H1 (cell line): ENCODE results near the gene USP10. TPM values are rescaled to one million over a fixed set of nuclear protein-coding genes. Genes with fewer than 3 reads are reported as not detected.

Experiments used
- CTCF ChIA-PET: fragments of 300-600 bp; sonication (Branson Sonifier 250); formaldehyde crosslinking; loops from one replicate; lab custom pipeline; 2021; ENCODE audit not compliant: partially characterized antibody; lab: Charles Lee
- POLR2A ChIA-PET: fragments of 300-600 bp; sonication (Branson Sonifier 250); formaldehyde crosslinking; loops from one replicate; lab custom pipeline; 2021; ENCODE audit warnings: inconsistent platforms; ENCODE audit not compliant: partially characterized antibody; lab: Charles Lee
- DNase-seq, 2 experiments: peaks; one replicate each; pipeline versions ENCODE4 v3.0.0 to v3.0.0-alpha.2; 2010 to 2022; ENCODE audit warnings: low spot score in 2 of 2, low read depth in 1 of 2, mixed read lengths in 1 of 2
- FAIRE-seq: peaks from 2 replicates; lab custom pipeline; 2011; peaks lifted over from hg19 to GRCh38; lab: Jason Lieb, UNC
- H2AFZ ChIP-seq: 2 replicates; pipeline ENCODE4 v1.8.1; 2012; ENCODE audit warnings: low read length, inconsistent platforms
- H2AK5ac ChIP-seq: 2 replicates; pipeline ENCODE4 v1.6.1; 2013; ENCODE audit warnings: low read depth, low read length
- H2BK120ac ChIP-seq: replicated peaks from 2 replicates; pipeline ENCODE3; 2013; ENCODE audit warnings: low read depth, low read length, inconsistent platforms
- H2BK12ac ChIP-seq: 2 replicates; pipeline ENCODE4 v1.6.1; 2013; ENCODE audit warnings: low read depth, low read length
- H2BK15ac ChIP-seq: 2 replicates; pipeline ENCODE4 v1.6.1; 2013; ENCODE audit warnings: low read length
- H2BK20ac ChIP-seq: 2 replicates; pipeline ENCODE4 v1.6.1; 2013; ENCODE audit warnings: low read length
- H2BK5ac ChIP-seq: 2 replicates; pipeline ENCODE4 v1.6.1; 2013; ENCODE audit warnings: low read depth, low read length
- H3K14ac ChIP-seq: 2 replicates; pipeline ENCODE4 v1.6.1; 2013; ENCODE audit warnings: inconsistent platforms; ENCODE audit not compliant: insufficient read length
- H3K18ac ChIP-seq: 2 replicates; pipeline ENCODE4 v1.6.1; 2013; ENCODE audit warnings: low read length; ENCODE audit errors: extremely low read depth
- H3K23ac ChIP-seq: 2 replicates; pipeline ENCODE4 v1.6.1; 2013; ENCODE audit warnings: inconsistent platforms; ENCODE audit not compliant: insufficient read length
- H3K23me2 ChIP-seq: 2 replicates; pipeline ENCODE4 v1.6.1; 2013; ENCODE audit warnings: low read depth, low read length
- H3K27ac ChIP-seq: 2 replicates; pipeline ENCODE4 v1.6.1; 2011; ENCODE audit warnings: low read depth, low read length, inconsistent platforms
- H3K27me3 ChIP-seq, 4 experiments: replicated peaks in 1 of 4; 1 replicate in 1 of 4; 2 replicates in 3 of 4; pipeline versions ENCODE4 v1.6.1 to v1.8.1; 2011 to 2013; ENCODE audit warnings: low read length in 3 of 4, mild to moderate bottlenecking in 3 of 4, inconsistent platforms in 2 of 4, mixed read lengths in 2 of 4, moderate library complexity in 1 of 4; ENCODE audit not compliant: control insufficient read depth in 3 of 4, insufficient read depth in 3 of 4; ENCODE audit errors: extremely low read depth in 1 of 4
- H3K36me3 ChIP-seq, 4 experiments: 2 replicates each; pipeline versions ENCODE4 v1.6.1 to v1.8.1; 2011 to 2013; ENCODE audit warnings: mild to moderate bottlenecking in 4 of 4, low read length in 3 of 4, moderate library complexity in 2 of 4, control low read depth in 1 of 4, inconsistent platforms in 1 of 4; ENCODE audit not compliant: insufficient read depth in 4 of 4, control insufficient read depth in 2 of 4
- H3K4ac ChIP-seq: replicated peaks from 2 replicates; pipeline ENCODE3; 2013; ENCODE audit warnings: low read length, low read depth, mixed read lengths, inconsistent platforms; ENCODE audit not compliant: insufficient read length
- H3K4me1 ChIP-seq, 4 experiments: replicated peaks in 1 of 4; 1 replicate in 1 of 4; 2 replicates in 3 of 4; pipeline versions ENCODE4 v1.6.1 to v1.8.1; 2011 to 2013; ENCODE audit warnings: low read length in 3 of 4, inconsistent platforms in 2 of 4, mixed read lengths in 1 of 4; ENCODE audit not compliant: insufficient read depth in 4 of 4, control insufficient read depth in 3 of 4
- H3K4me2 ChIP-seq, 2 experiments: 2 replicates each; pipeline versions ENCODE4 v1.6.1 to v1.8.1; 2011 to 2013; ENCODE audit warnings: low read depth in 2 of 2, low read length in 2 of 2, control low read depth in 1 of 2, inconsistent platforms in 1 of 2, mild to moderate bottlenecking in 1 of 2; ENCODE audit not compliant: insufficient read depth in 1 of 2
- H3K4me3 ChIP-seq, 4 experiments: fragments of 200-600, 300-600 bp in 1 of 4; sonication (generic), shearing (Covaris generic), sonication (Bioruptor Twin) in 1 of 4; 2 replicates each; pipeline versions ENCODE4 v1.5.1 to v1.8.1; 2011 to 2016; ENCODE audit warnings: low read length in 4 of 4, low read depth in 3 of 4, control low read depth in 2 of 4, inconsistent platforms in 2 of 4, mild to moderate bottlenecking in 2 of 4, mixed read lengths in 1 of 4, moderate library complexity in 1 of 4; ENCODE audit not compliant: insufficient read depth in 2 of 4; ENCODE audit errors: extremely low read depth in 1 of 4
- H3K56ac ChIP-seq: replicated peaks from 2 replicates; pipeline ENCODE3; 2013; ENCODE audit warnings: low read depth, mild to moderate bottlenecking, mixed read lengths, low read length, inconsistent platforms; ENCODE audit not compliant: insufficient read length
- H3K79me1 ChIP-seq: 2 replicates; pipeline ENCODE4 v1.6.1; 2013; ENCODE audit warnings: low read depth, low read length, control low read depth
- H3K79me2 ChIP-seq, 2 experiments: 2 replicates each; pipeline versions ENCODE4 v1.6.1 to v1.8.1; 2012 to 2013; ENCODE audit warnings: low read length in 2 of 2, mild to moderate bottlenecking in 2 of 2, inconsistent platforms in 1 of 2; ENCODE audit not compliant: insufficient read depth in 2 of 2, control insufficient read depth in 1 of 2
- H3K9ac ChIP-seq, 4 experiments: replicated peaks in 1 of 4; 1 replicate in 1 of 4; 2 replicates in 3 of 4; pipeline versions ENCODE4 v1.6.1 to v1.8.1; 2011 to 2013; ENCODE audit warnings: low read depth in 3 of 4, low read length in 3 of 4, control low read depth in 2 of 4, mild to moderate bottlenecking in 2 of 4, moderate library complexity in 2 of 4, inconsistent platforms in 1 of 4; ENCODE audit errors: extremely low read depth in 1 of 4
- H3K9me3 ChIP-seq, 2 experiments: 2 replicates each; pipeline versions ENCODE4 v1.6.1 to v1.8.1; 2012 to 2013; ENCODE audit warnings: mild to moderate bottlenecking in 2 of 2, moderate library complexity in 2 of 2, control low read depth in 1 of 2, inconsistent platforms in 1 of 2, low read depth in 1 of 2, low read length in 1 of 2, mixed read lengths in 1 of 2; ENCODE audit not compliant: insufficient read depth in 2 of 2
- H4K20me1 ChIP-seq, 2 experiments: replicated peaks in 1 of 2; 2 replicates each; pipeline versions ENCODE3 to v1.8.1; 2011 to 2013; ENCODE audit warnings: inconsistent platforms in 2 of 2, low read length in 2 of 2, mild to moderate bottlenecking in 1 of 2; ENCODE audit not compliant: insufficient read depth in 2 of 2, control insufficient read depth in 1 of 2
- H4K5ac ChIP-seq: 2 replicates; pipeline ENCODE4 v1.6.1; 2013; ENCODE audit warnings: low read length, low read depth, mixed read lengths, inconsistent platforms; ENCODE audit not compliant: insufficient read length
- H4K8ac ChIP-seq: 2 replicates; pipeline ENCODE4 v1.8.0; 2013; ENCODE audit warnings: mild to moderate bottlenecking, moderate library complexity, low read length, inconsistent platforms; ENCODE audit not compliant: insufficient read depth; ENCODE audit errors: extremely low read depth
- H4K91ac ChIP-seq: replicated peaks from 2 replicates; pipeline ENCODE3; 2013; ENCODE audit warnings: low read length, mixed read lengths, inconsistent platforms; ENCODE audit not compliant: insufficient read length
- BCL11A ChIP-seq, 2 experiments: IDR thresholded peaks; one replicate each; pipeline ENCODE4 v1.6.1; 2011; ENCODE audit warnings: low read depth in 2 of 2, low read length in 2 of 2, mild to moderate bottlenecking in 2 of 2
- HDAC6 ChIP-seq: IDR thresholded peaks from one replicate; pipeline ENCODE4 v1.7.1; 2012; ENCODE audit warnings: low read depth, mild to moderate bottlenecking, inconsistent platforms, low read length, moderate library complexity
- POLR2AphosphoS5 ChIP-seq: IDR thresholded peaks from 2 replicates; pipeline ENCODE4 v1.6.1; 2011; ENCODE audit warnings: low read depth, low read length
- RBBP5 ChIP-seq: IDR thresholded peaks from 2 replicates; pipeline ENCODE4 v1.7.1; 2012; ENCODE audit warnings: low read depth, mild to moderate bottlenecking, inconsistent platforms, low read length, moderate library complexity, borderline replicate concordance
- RFX5 ChIP-seq: IDR thresholded peaks from 2 replicates; pipeline ENCODE4 v1.6.1; 2011; ENCODE audit warnings: low read depth, low read length, improper control_type of control experiment, borderline replicate concordance
- SIN3A ChIP-seq, 2 experiments: IDR thresholded peaks in 1 of 2; conservative IDR thresholded peaks in 1 of 2; 2 replicates each; pipeline ENCODE4 v1.6.1; 2011 to 2012; ENCODE audit warnings: low read length in 2 of 2, improper control_type of control experiment in 1 of 2, low read depth in 1 of 2, mild to moderate bottlenecking in 1 of 2
- SP2 ChIP-seq: IDR thresholded peaks from 2 replicates; pipeline ENCODE4 v1.6.1; 2012; ENCODE audit warnings: mild to moderate bottlenecking, low read length, inconsistent platforms
- SUZ12 ChIP-seq: fragments of 200-600 bp; sonication (generic); IDR thresholded peaks from 2 replicates; pipeline ENCODE4 v1.6.1; 2012; ENCODE audit warnings: mild to moderate bottlenecking, inconsistent platforms, low read length, moderate library complexity, mixed read lengths
- TAF1 ChIP-seq: IDR thresholded peaks from 2 replicates; pipeline ENCODE4 v1.6.1; 2011; ENCODE audit warnings: mild to moderate bottlenecking, low read depth, low read length
- YY1 ChIP-seq: IDR thresholded peaks from 2 replicates; pipeline ENCODE4 v1.6.1; 2011; ENCODE audit warnings: low read depth, mild to moderate bottlenecking, low read length
- WGBS, 2 experiments: shearing (Covaris generic) in 1 of 2; methylation state at CpG; one replicate each; pipeline versions ENCODE4 v1.1.6 to v1.1.7; 2013 to 2015; ENCODE audit warnings: low lambda C conversion rate in 2 of 2, mixed read lengths in 2 of 2, inconsistent platforms in 1 of 2, low coverage in 1 of 2, missing lambda C conversion rate in 1 of 2; ENCODE audit not compliant: insufficient replicate concordance in 2 of 2, insufficient coverage in 1 of 2, insufficient read length in 1 of 2; ENCODE audit errors: extremely low coverage in 1 of 2, missing lambda C conversion rate in 1 of 2; 5-methylcytosine and 5-hydroxymethylcytosine counted together
- polyA plus RNA-seq, 7 experiments: library from polyadenylated mRNA; depleted of rRNA in 3 of 7; stranded (reverse) in 5 of 7; unstranded in 2 of 7; fragments of >200 nt in 5 of 7; fragments of 200-250 nt in 2 of 7; gene quantifications; 1 replicate in 5 of 7; 2 replicates in 1 of 7; 4 replicates in 1 of 7; pipeline versions ENCODE4 v1.2.1 to v1.2.3, GENCODE V29; 2011 to 2013; ENCODE audit warnings: missing spikeins in 2 of 7, mixed read lengths in 2 of 7
- total RNA-seq: library from RNA; stranded (reverse); fragmentation: NEBNext Ultra II Directional; extraction: Animal tissue kit (Norgen Biotek cat#: 25700); gene quantifications from 2 replicates; pipeline ENCODE4 v1.2.1, GENCODE V29; 2021
- TF ChIP-seq, protein P1 (sequence below): IDR thresholded peaks from 2 replicates; pipeline ENCODE4 v1.6.1; 2012; ENCODE audit warnings: inconsistent platforms

The USP10 gene
- total and polyA plus RNA-seq, 2 of the 8 experiments (the other 6 are each of a cell fraction or from before 2014, with no cell fraction given): 171 to 195 TPM

DNA sequence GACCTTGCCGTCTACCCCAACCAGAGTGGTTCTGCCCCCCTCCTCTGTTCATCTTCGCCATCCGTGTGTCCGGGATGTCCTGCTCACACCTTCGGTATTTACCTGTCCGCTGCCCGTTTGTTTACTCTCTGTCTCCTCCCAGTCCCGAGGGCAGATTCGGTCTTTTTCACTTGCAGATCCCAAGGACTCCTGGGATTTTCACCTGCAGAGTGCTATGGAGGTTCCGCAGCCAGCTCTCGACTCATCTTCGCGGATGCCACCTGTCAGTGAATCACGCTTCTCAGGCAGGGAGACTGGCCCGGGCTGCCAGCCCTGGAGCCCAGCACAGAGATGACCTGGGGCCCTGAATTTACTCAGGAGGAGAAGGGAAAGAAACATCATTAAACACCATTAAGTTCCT, 128.1 kb downstream of the USP10 start:
- H3K27ac ChIP-seq: no peak overlapping the region
- WGBS, 2 experiments: 89% methylated on average over 15 of the region's 15 CpGs; no CpG with 5 or more reads in 1 of the 2 experiments
- no peak overlapping the region for H2BK120ac ChIP-seq
- H2BK15ac ChIP-seq: no peak overlapping the region
- no peak overlapping the region for H3K9ac ChIP-seq
- H2BK20ac ChIP-seq: no peak overlapping the region
- H3K14ac ChIP-seq: no peak overlapping the region
- DNase-seq: no peak
- H3K9me3 ChIP-seq: no peaks in the 10 kb centered on the region
- no peak overlapping the region for H3K4ac ChIP-seq
- H2AFZ ChIP-seq: no peak overlapping the region
- no peak overlapping the region for H2AK5ac ChIP-seq
- H3K79me1 ChIP-seq: no peaks in the 10 kb centered on the region
- H4K20me1 ChIP-seq: no peaks in the 10 kb centered on the region
- POLR2A ChIA-PET: interaction anchor here (3.7 kb wide), 1 partner anchor 8 kb away, joined by 13 read pairs; the partner anchor contains the start of gene CRISPLD2
- no peak overlapping the region for H3K23ac ChIP-seq
- H3K23me2 ChIP-seq: no peaks in the 10 kb centered on the region
- H3K36me3 ChIP-seq: no peaks in the 10 kb centered on the region
- H2BK12ac ChIP-seq: no peak overlapping the region
- H2BK5ac ChIP-seq: no peak overlapping the region
- H3K18ac ChIP-seq: no peak overlapping the region
- H3K4me3 ChIP-seq: no peak overlapping the region
- no peak overlapping the region for H3K4me2 ChIP-seq
- no peaks in the 10 kb centered on the region for H3K27me3 ChIP-seq
- peaks cover 0 to 4% (median 0%) of the 10 kb centered on the region in 4 experiments; a peak in 2 of 7 replicates for H3K4me1 ChIP-seq
- no peak for TF ChIP-seq SP2
- no peak for TF ChIP-seq TAF1
- no peak for TF ChIP-seq SIN3A (conservative IDR thresholded peaks at IDR 0.05 in 1 of 2, IDR thresholded peaks at IDR 0.05 in 1 of 2; ENCODE audit: low read depth in 1 of 2, low read length in 2 of 2)
- TF ChIP-seq, protein P1, sequence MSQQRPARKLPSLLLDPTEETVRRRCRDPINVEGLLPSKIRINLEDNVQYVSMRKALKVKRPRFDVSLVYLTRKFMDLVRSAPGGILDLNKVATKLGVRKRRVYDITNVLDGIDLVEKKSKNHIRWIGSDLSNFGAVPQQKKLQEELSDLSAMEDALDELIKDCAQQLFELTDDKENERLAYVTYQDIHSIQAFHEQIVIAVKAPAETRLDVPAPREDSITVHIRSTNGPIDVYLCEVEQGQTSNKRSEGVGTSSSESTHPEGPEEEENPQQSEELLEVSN: no peak
- TF ChIP-seq RFX5: no peak
- TF ChIP-seq RBBP5: no peak
- TF ChIP-seq YY1: no peak
- TF ChIP-seq HDAC6: no peak
- no peak for TF ChIP-seq BCL11A (IDR thresholded peaks at IDR 0.05; ENCODE audit: low read depth in 2 of 2, low read length in 2 of 2)
- no peak for TF ChIP-seq POLR2AphosphoS5
- no peak for TF ChIP-seq SUZ12
- TF ChIP-seq, all 59 proteins: peak for 0
- no peak overlapping the region for H4K91ac ChIP-seq
- FAIRE-seq: no peak
- no peak overlapping the region for H4K5ac ChIP-seq
- CTCF ChIA-PET: interaction anchor here (1.7 kb wide), 1 partner anchor 36 kb away, joined by 3 read pairs; no protein-coding TSS in a partner anchor
- H3K79me2 ChIP-seq: no peaks in the 10 kb centered on the region
- no peak overlapping the region for H3K56ac ChIP-seq
- no peak overlapping the region for H4K8ac ChIP-seq
